Measurements from ENCODE around the gene METAP2.
"Not testable (repeated sequence)": the region's sequence is repeated elsewhere in the genome, so short reads cannot be mapped to it uniquely, and the experiment has no call there.

The METAP2 gene

DNA sequence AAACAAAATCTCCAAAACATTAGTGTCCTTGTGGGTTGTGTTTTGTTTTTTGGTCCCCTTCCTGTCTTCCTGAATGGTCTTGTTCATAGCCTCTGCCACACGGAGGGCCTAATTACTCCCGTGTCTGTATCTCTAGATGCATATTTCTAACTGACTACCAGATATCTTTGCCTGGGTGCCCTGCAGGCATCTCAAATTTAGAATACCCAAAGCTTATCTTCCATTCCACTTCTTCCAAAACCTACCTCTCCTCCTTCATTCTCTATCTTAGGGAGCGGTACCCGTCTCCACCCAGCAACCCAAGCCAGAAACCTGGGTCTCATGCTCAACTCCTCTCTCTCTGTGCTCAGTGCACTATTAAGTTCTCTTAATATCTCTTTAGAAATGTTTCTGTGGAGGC is 10.9 kb upstream of the METAP2 start:
- no peak for DNase-seq

DNA sequence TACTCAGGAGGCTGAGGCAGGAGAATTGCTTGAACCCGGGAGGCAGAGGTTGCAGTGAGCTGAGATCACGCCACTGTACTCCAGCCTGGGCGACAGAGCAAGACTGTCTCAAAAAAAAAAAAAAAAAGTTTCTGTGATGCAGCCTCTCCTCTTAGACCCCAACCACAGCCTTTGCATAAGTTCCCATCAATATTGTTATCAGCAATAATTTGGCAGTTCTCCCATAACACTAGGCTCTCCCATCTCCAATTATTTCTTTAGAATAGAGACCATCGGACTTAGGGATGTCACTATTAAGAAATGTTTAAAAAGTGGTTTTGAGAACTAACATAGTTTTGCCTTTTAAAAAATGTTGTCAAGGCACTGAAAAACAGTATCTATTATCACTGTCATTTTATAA is 10.2 kb upstream of the METAP2 start:
- not testable (repeated sequence) for DNase-seq

DNA sequence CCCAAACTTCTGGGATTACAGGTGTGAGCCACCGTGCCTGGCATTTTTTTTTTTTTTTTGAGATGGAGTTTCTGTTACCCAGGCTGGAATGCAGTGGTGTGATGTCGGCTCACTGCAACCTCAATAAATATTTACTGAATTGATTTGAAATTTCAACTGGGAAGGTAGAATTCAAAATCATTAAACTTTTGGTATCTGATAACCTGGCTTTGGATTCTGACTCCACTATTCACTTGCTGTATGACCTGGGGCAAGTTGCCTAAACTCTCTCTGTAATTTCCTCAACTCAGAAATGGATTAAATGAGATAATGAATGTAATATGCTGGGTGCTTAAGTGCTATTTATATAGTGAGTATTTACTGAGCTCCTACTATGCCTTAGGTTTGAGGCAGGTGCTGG is 8.7 kb upstream of the METAP2 start:
- no peak for DNase-seq

DNA sequence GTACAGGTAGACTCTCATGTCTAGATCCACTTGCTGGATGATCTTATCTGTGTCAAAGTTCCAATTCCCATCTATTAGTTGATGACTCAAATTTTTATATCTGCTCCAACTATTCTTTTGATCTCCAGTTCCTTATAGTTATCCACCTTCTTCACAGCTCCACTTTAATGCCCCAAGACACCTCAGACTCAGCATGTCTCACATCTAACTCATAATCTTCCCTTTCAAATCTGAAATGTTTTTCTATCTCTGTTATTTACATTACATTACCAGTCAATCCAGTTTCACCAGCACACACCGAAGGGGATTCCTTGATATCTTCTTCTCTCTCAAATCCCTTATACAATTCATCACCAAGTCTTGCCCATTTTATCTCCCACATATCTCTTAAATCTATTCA is 3.7 kb upstream of the METAP2 start:
- no peak for DNase-seq

DNA sequence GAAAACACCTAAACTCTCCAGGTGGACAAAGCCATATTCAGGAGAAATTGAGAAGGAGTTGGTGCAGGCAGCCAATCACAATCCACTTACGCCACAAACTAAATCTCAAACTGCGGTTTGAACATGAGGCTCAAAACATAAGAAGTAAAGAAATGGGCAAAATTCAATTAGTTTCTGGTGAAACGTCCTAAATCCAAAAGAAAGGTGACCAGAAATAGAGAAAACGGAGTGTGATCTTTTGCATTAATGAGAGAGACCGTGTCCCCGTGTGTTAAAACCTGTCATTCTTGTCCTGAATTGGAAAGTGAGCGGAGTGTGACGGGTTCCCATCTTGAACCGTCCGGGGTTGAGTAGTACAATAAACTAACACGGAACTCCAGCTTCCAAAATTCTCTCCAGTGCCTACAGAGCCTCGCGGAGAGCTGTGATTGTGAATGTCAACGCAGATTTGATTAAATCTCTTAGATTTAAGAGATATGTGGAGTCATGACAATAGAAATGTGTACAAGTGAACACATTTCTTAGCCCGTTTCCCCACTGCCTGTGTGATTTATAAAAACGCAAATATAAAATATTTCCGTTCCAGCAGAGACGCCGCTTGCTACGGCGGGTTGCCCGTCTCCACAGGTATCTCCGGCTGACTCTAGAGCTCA is 595 bp upstream of the METAP2 start:
- peak; percentile 66 to 83 (median 72) for DNase-seq

DNA sequence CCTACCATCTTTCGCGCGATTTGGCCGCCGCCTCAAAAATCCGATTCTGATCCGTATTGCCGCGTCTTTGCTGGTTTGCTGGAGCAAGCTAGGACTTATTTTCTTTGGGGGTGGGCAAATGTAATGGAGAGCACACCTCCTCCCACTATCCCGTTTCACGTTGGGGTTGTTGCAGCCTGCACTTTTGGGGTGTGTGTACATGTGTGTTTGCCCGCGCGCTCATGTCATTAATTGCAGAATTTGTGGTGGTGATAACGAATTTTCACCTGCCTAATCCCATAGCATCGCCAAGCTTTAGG is 657 bp downstream of the METAP2 start:
- DNase-seq = peak in 1 of 3 experiments; percentile 62

DNA sequence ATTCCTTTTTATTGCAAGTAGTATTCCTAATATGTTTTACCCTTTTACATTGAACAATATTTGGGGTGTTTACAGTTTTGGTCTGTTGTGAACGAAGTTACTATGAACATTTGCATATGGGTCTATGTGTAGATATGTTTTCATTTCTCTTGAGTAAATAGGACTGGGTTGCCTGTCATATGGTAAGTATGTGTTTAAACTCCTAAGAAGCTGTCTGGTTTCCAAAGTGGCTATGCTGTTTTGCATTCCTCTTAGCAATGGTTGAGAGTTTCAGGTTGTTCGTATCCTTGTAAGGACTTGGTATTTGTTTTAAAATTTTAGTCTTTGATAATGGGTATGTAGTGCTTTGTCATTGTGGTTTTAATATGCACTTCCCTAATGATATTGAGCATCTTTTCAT is 6.3 kb downstream of the METAP2 start:
- DNase-seq = no peak

DNA sequence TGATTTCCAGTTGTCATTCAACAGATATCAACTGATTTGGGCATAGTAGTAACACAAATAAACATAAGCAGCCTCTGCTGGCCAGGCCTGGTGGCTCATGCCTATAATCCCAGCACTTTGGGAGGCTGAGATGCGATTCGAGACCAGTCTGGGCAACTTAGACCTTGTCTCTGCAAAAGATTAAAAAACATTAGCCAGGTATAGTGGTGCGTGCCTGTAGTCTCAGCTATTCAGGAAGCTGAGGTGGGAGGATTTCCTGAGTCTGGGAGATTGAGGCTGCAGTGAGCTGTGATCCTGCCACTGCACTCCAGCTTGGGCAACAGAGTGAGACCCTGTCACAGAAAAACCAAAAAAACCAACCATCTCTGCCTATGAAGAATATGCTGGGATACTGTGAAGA is 7.1 kb downstream of the METAP2 start:
- no peak for DNase-seq

DNA sequence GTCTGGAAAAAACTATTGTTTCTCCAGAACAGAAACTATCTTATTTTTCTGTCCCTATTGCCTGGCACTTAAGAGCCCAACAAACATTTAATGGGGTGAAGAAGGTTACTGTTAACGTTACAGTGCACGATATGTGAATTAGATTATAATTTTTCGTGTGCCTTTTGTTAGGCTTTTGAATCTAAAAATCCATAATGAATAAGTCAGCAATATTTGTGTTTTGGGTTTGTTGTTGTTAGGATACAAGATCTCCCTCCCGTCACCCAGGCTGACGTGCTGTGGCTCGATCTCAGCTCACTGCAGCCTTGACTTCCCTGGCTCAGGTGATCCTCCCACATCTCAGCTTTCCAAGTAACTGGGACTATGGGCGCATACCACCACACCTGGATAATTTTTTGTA is 7.9 kb downstream of the METAP2 start:
- DNase-seq = no peak

DNA sequence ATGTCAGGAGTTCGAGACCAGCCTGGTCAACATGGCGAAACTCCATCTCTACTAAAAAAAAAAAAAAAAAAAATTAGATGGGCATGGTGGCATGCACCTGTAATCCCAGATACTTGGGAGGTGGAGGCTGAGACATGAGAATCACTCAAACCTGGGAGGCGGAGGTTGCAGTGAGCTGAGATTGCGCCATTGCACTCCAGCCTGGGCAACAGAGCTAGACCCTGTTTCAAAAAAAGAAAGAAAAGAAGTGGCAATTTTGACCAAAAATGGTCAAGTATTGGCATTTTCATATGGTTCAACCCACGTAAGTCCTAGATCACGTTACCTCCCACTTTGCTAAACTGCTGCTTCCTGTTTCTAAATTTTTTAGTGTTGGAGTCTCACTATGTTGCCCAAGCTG is 8.6 kb downstream of the METAP2 start:
- DNase-seq = not testable (repeated sequence)

DNA sequence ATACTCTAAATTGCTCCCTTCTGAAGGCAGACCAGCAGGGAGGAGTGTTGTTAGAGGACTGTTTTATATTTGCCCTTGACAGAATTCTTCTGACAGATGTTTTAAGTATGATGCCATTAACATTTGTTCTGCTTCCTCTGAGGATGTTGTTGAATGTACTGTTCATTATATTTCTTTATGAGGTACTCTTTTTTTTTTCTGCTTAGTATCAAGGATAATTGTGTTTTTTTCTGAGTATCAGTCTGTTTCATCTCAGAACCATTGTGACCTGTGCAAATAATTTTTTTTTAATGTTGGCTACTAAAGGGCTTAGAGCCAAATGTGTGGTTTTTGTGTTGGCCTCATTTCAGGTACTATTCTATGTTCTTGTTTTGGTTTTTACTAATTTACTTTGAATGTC is 10.6 kb downstream of the METAP2 start:
- DNase-seq = no peak

DNA sequence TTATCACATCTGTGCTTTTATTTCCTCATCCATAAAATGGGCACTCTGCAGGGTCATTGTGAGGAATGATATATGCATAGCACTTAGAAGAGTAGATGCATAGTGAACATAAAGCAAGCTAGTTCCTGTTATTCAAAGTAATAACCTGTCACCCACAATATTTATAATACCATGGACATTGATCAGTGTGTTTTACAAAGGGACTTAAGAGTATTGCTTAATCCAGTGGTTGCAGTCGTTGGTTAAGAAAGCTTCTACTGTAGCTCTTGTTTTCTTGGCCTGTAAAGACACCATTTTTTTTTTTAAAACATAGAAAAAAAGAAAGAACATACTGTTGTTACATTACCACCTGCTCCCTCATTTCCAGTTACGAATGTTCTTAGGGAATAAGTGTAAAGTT is 13.1 kb downstream of the METAP2 start:
- DNase-seq = no peak

DNA sequence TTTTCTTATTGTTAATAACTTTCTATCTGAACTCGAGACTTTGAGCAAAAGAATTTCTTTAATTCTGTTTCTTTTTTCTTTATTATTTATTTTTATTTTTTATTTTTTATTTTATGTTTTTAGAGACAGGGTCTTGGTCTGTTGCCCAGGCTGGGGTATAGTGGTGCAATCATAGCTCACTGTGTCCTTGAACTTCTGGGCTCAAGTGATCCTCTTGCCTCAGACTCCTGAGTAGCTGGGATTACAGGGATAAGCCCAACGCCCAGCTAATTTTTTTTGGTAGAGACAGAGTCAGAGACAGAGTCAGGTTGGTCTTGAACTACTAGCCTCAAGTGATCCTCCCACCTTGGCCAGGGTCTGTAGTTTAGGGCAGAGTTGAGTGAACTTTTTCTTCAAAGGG is 18.5 kb downstream of the METAP2 start:
- no peak for DNase-seq

DNA sequence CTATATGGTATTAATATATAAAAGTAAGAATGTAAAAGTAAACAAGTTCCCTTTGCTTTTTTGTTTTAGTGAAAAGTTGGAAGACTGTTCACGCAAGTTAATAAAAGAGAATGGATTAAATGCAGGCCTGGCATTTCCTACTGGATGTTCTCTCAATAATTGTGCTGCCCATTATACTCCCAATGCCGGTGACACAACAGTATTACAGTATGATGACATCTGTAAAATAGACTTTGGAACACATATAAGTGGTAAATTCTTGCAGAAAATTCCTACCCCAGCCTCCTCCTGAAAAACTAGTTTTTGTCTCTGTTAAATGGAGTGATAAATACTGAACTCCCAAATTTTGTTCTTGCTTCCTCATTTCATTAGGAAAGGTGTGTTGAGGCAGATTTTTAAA is 20.9 kb downstream of the METAP2 start:
- DNase-seq = no peak

DNA sequence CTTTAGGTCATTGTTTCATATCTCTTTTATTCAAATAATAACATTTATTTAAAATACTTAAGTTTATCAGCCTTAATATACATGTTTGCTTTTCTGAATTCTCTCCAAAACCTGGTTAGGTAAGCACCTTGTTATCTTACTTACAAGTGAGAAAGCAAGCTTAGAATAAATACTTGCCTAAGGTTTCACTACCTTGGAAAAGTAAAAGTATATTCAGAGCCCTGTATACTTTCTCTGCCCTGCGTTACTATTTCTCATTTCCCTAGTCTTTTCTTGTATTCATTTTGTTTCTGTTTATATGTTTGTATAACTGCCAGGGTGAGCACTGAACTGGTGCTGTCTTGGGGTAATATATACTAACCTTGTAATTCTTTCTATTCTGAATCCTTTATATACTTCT is 21.5 kb downstream of the METAP2 start:
- no peak for DNase-seq

DNA sequence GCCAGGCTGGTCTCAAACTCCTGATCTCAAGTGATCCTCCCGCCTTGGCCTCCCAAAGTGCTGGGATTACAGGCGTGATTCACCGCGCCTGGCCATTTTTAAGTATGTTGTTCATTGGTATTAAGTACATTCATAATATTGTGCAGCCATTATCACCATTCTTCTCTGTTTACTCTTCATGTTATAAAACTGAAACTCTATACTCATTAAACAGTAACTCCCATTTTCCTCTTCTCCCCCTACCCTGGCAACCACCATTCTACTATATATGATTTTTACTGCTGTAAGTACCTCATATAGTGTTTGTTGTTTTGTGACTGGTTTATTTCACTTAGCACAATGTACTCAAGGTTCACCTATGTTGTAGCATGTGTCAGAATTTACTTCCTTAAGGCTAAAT is 23.1 kb downstream of the METAP2 start:
- no peak for DNase-seq

DNA sequence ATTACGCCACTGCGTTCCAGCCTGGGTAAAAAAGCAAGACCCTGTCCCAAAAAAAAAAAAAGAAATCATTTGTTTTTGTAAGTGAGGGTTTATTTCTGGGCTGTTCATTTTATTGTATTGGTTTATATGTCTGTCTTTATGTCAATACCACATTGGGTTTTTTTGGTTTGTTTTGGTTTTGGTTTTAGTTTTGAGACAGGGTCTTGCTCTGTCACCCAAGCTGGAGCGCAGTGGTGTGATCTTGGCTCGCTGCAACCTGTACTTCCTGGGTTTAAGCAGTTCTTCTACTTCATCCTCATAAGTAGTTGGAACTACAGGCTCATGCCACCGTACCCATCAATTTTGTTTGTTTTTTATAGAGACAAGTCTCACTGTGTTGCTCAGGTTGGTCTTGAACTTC is 25.0 kb downstream of the METAP2 start:
- no peak for DNase-seq

DNA sequence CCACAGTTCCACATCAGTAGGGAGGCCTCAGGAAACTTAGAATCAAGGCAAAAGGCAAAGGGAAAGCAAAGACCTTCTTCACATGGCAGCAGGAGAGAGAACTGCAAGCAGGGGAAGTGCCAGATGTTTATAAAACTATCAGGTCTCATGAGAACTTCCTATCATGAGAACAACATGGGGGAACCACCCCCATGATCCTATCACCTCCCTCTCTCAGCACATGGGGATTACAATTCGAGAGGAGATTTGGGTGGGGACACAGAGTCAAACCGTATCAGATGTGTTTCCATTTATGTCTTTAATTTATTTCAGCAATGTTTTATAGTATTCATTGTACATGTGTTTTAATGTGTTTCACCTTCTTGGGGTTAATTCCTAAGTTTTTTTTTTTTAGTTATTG is 25.8 kb downstream of the METAP2 start:
- no peak for DNase-seq

DNA sequence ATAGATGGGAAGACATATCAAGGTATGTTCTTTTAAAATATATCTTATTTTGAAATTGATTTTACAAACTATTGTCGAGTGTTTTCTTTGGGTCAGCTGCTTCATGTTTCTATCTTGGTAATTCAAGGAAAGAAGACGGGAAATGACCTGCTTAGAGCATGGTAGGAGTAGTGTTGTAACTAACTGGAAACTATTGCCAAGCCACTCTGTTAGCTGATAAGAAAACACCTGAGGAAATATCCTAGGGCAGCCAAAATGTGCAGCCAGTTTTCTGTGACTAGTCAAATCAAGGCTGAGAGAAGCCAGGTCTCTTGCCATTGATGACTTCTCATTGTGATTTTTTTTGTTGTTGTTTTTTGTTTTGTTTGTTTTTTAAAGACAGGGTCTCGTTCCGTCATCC is 30.2 kb downstream of the METAP2 start:
- no peak for DNase-seq

DNA sequence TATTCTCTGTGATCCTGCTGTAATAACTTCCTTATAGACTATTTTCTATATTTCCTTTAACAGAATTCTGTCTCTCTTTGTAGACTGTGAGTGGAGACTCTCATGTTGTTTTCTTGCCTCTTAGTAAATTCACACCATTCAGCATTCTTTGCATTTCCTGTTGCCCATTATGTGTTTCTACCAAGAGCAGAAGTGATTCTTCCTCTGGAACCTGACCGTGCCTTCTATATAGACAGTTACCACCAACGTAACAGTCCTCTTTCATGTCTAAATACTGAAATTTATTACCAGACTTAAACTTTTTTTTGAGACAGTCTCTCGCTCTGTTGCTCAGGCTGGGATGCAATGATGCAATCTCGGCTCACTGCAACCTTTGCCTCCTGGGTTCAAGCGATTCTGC is 31.1 kb downstream of the METAP2 start:
- no peak for DNase-seq

DNA sequence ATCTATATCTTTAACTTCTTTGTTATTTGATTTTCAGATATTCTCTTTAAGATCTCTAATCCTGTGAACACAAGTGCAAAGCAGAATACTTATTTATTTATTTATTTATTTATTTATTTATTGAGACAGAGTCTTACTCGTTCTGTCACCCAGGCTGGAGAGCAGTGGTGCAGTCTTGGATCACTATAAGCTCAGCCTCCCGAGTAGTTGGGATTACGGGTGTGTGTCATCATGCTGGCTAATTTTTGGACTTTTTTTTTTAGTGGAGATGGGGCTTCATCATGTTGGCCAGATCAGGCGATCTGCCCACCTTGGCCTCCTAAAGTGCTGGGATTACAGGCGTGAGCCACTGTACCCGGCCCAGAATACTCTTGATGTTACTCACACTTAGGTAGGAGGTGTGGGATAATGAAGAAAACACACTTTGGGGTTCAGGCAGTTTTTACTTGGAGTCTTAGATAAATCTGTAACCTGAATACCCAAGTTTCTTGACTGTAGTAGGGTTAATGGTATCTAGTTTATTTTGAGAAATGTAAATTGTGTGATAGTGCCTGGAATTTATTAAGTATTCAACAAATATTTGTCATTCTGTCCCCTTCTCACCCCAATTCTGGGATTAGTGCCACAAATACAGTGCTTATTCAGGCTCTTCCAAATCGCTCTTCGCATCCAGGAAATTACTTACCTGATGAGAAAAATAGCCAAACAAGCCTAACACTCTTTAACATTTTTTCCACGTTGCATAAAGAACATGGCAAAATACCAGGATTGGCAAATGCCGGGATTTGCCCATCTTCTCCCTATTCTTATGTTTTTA is 33.0 kb downstream of the METAP2 start:
- DNase-seq = no peak

DNA sequence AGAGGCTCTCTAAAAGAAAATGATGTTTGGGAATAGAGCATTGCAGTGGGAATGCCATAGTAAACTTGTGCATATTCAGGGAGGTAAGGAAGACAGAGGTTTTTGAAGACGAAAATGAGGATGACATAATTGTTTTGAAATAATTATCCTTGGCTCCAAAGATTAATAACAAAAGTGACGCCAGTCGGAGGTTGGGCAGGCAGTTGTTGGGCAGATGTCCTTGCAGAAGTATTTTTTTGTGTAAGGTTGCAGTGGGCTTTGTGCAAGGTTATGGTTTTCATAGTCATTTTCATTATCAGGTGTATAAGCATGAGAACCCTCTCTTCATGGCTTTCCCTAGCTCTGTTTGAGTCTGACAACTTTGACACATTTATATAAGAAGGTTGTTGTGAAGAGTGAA is 35.3 kb downstream of the METAP2 start:
- DNase-seq = no peak

DNA sequence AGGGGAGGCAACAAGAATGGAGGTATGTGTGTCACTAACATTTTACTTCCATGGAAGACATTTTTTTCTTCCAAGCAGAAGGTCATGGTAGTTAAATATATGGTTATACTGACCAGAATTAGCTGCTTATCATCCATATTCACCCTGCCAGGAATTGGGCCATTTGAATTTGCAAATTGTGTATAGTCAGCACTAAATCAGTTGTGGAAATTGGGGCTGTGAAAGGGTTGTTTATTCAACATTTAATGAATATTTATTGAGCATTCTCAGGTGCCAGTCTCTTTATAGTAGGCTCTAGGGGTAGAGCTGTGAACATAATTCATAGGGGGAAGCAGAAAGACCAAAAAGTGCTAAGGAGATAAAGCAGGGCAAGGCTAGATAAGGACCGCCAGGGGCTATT is 38.0 kb downstream of the METAP2 start:
- no peak for DNase-seq

DNA sequence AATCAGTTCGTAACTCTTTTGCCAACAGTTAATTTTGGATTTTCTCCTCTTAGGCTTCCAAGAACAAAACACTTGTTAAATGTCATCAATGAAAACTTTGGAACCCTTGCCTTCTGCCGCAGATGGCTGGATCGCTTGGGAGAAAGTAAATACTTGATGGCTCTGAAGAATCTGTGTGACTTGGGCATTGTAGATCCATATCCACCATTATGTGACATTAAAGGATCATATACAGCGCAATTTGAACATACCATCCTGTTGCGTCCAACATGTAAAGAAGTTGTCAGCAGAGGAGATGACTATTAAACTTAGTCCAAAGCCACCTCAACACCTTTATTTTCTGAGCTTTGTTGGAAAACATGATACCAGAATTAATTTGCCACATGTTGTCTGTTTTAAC is 39.6 kb downstream of the METAP2 start:
- no peak for DNase-seq

DNA sequence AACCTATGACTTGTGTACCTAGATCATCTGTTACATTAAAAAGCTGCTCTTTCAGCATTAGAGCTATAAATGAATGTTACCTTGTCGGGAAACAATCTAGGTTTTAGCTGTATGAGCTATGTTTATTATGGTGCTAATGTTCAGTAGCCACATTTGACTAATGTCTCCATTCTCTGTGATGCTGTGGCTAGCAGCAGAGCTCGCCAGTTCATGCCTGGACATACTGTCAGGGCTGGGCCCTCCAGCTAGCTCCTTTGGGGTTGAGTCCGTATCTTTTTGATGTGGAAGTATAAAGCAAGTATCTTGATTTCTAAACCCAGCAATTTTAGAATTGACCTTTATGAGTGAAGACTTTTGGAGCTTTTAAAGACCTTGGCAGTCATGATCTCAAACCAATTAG is 41.2 kb downstream of the METAP2 start:
- no peak for DNase-seq
